ENCODE measurements around the gene LELP1. TPM values are rescaled to one million over a fixed set of nuclear protein-coding genes. Genes with fewer than 3 reads are reported as not detected.

Gene LELP1
- total and polyA plus RNA-seq, 4 donors = not detected

GRCh38 chr1:153233448-153233847 lies 30.2 kb downstream of the LELP1 start:
- no peaks in the 10 kb centered on the region for H3K36me3 ChIP-seq (ENCODE audit: control insufficient read depth in 1 of 2, insufficient read depth in 2 of 2, low read length in 1 of 2)
- no peak for ATAC-seq (ENCODE audit: low FRiP score)
- WGBS, 2 donors = 87 to 88% methylated on average over 1 of the region's 1 CpG
- H3K27ac ChIP-seq (ENCODE audit: low read depth in 1 of 2, low read length in 2 of 2) = no peak overlapping the region
- peaks cover 0 to 3% of the 10 kb centered on the region in 2 donors for H3K27me3 ChIP-seq (ENCODE audit: control insufficient read depth in 1 of 2, insufficient read depth in 2 of 2, low read length in 1 of 2)
- no peak for DNase-seq
- intact Hi-C loops (cut with DNase I) = no loop called here
- H3K9me3 ChIP-seq (ENCODE audit: control insufficient read depth, low read length) = no peaks in the 10 kb centered on the region
- H3K4me3 ChIP-seq (ENCODE audit: low read length in 2 of 2) = no peak overlapping the region
- H3K4me1 ChIP-seq (ENCODE audit: control insufficient read depth in 1 of 2, insufficient read depth in 2 of 2, low read length in 2 of 2) = no peaks in the 10 kb centered on the region

- H3K9me3 ChIP-seq (ENCODE audit: control insufficient read depth, low read length) = no peaks in the 10 kb centered on the region
- DNase-seq = no peak
- H3K4me1 ChIP-seq (ENCODE audit: control insufficient read depth in 1 of 2, insufficient read depth in 2 of 2, low read length in 2 of 2) = no peaks in the 10 kb centered on the region
- intact Hi-C loops (cut with DNase I) = no loop called here
- no peak overlapping the region for H3K4me3 ChIP-seq (ENCODE audit: low read length in 2 of 2)
- H3K36me3 ChIP-seq (ENCODE audit: control insufficient read depth in 1 of 2, insufficient read depth in 2 of 2, low read length in 1 of 2) = no peaks in the 10 kb centered on the region
- 69 to 77% methylated on average over 2 of the region's 2 CpGs for WGBS, 2 donors
- no peak overlapping the region for H3K27ac ChIP-seq (ENCODE audit: low read depth in 1 of 2, low read length in 2 of 2)
- ATAC-seq (ENCODE audit: low FRiP score) = no peak
- peaks cover 0 to 1% of the 10 kb centered on the region in 2 donors for H3K27me3 ChIP-seq (ENCODE audit: control insufficient read depth in 1 of 2, insufficient read depth in 2 of 2, low read length in 1 of 2)
Measured at GRCh38 chr1:153238527-153238926, 35.3 kb downstream of the LELP1 start.

GRCh38 chr1:153242160-153242559 lies 38.9 kb downstream of the LELP1 start:
- H3K4me1 ChIP-seq (ENCODE audit: control insufficient read depth in 1 of 2, insufficient read depth in 2 of 2, low read length in 2 of 2) = no peaks in the 10 kb centered on the region
- intact Hi-C loops (cut with DNase I) = no loop called here
- no peaks in the 10 kb centered on the region for H3K9me3 ChIP-seq (ENCODE audit: control insufficient read depth, low read length)
- no peak overlapping the region for H3K27ac ChIP-seq (ENCODE audit: low read depth in 1 of 2, low read length in 2 of 2)
- 83 to 84% methylated on average over 1 of the region's 1 CpG for WGBS, 2 donors
- DNase-seq = no peak
- H3K36me3 ChIP-seq (ENCODE audit: control insufficient read depth in 1 of 2, insufficient read depth in 2 of 2, low read length in 1 of 2) = no peaks in the 10 kb centered on the region
- no peak overlapping the region for H3K4me3 ChIP-seq (ENCODE audit: low read length in 2 of 2)
- ATAC-seq (ENCODE audit: low FRiP score) = no peak
- H3K27me3 ChIP-seq (ENCODE audit: control insufficient read depth in 1 of 2, insufficient read depth in 2 of 2, low read length in 1 of 2) = peaks cover 0 to 6% of the 10 kb centered on the region in 2 donors

GRCh38 chr1:153245466-153245865 lies 42.2 kb downstream of the LELP1 start:
- WGBS, 2 donors = 89 to 95% methylated on average over 4 of the region's 4 CpGs
- H3K27me3 ChIP-seq (ENCODE audit: control insufficient read depth in 1 of 2, insufficient read depth in 2 of 2, low read length in 1 of 2) = peaks cover 0 to 5% of the 10 kb centered on the region in 2 donors
- H3K9me3 ChIP-seq (ENCODE audit: control insufficient read depth, low read length) = no peaks in the 10 kb centered on the region
- no peaks in the 10 kb centered on the region for H3K36me3 ChIP-seq (ENCODE audit: control insufficient read depth in 1 of 2, insufficient read depth in 2 of 2, low read length in 1 of 2)
- no peak overlapping the region for H3K27ac ChIP-seq (ENCODE audit: low read depth in 1 of 2, low read length in 2 of 2)
- no peak overlapping the region for H3K4me3 ChIP-seq (ENCODE audit: low read length in 2 of 2)
- no peaks in the 10 kb centered on the region for H3K4me1 ChIP-seq (ENCODE audit: control insufficient read depth in 1 of 2, insufficient read depth in 2 of 2, low read length in 2 of 2)
- ATAC-seq (ENCODE audit: low FRiP score) (no peak), DNase-seq (no peak)
- intact Hi-C loops (cut with DNase I) = no loop called here

- WGBS, 2 donors = 79 to 90% methylated on average over 1 of the region's 1 CpG
- Histone ChIP-seq H3K4me3 (ENCODE audit: low read length in 2 of 2) (no peak overlapping the region), H3K36me3 (ENCODE audit: control insufficient read depth in 1 of 2, insufficient read depth in 2 of 2, low read length in 1 of 2) (no peaks in the 10 kb centered on the region), H3K27me3 (ENCODE audit: control insufficient read depth in 1 of 2, insufficient read depth in 2 of 2, low read length in 1 of 2) (peaks cover 0 to 5% of the 10 kb centered on the region in 2 donors), H3K4me1 (ENCODE audit: control insufficient read depth in 1 of 2, insufficient read depth in 2 of 2, low read length in 2 of 2) (no peaks in the 10 kb centered on the region), H3K27ac (ENCODE audit: low read depth in 1 of 2, low read length in 2 of 2) (no peak overlapping the region), H3K9me3 (ENCODE audit: control insufficient read depth, low read length) (no peaks in the 10 kb centered on the region)
- DNase-seq (no peak), ATAC-seq (ENCODE audit: low FRiP score) (no peak)
- intact Hi-C loops (cut with DNase I) = no loop called here
Measured at GRCh38 chr1:153246018-153246417, 42.8 kb downstream of the LELP1 start.

DNA sequence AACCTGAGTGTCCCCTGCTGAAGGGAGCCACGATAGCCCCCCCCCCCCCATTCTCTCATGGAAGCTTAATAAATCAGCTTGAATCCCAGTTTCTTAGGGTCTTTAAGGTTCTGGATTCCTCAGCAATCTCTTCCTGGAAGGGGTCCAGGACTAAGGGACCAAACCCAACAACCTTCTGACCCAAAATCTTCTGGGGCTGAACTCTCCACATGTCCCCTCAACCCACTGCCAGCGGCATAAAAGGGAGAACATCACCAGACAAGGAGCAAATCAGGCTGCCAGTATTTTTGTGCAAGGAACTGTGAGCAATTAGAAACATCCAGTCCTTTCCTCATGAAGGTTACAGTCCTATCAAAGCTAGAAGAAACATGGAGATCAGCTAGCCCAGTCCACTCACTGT lies 43.6 kb downstream of the LELP1 start:
- Histone ChIP-seq H3K27ac (ENCODE audit: low read depth in 1 of 2, low read length in 2 of 2) (no peak overlapping the region), H3K27me3 (ENCODE audit: control insufficient read depth in 1 of 2, insufficient read depth in 2 of 2, low read length in 1 of 2) (peaks cover 0 to 5% of the 10 kb centered on the region in 2 donors), H3K4me3 (ENCODE audit: low read length in 2 of 2) (no peak overlapping the region), H3K9me3 (ENCODE audit: control insufficient read depth, low read length) (no peaks in the 10 kb centered on the region), H3K36me3 (ENCODE audit: control insufficient read depth in 1 of 2, insufficient read depth in 2 of 2, low read length in 1 of 2) (no peaks in the 10 kb centered on the region), H3K4me1 (ENCODE audit: control insufficient read depth in 1 of 2, insufficient read depth in 2 of 2, low read length in 2 of 2) (no peaks in the 10 kb centered on the region)
- ATAC-seq (ENCODE audit: low FRiP score) (no peak), DNase-seq (no peak)
- intact Hi-C loops (cut with DNase I) = no loop called here
- WGBS, 2 donors = 75 to 79% methylated on average over 2 of the region's 2 CpGs

GRCh38 chr1:153248176-153248879 lies 45.1 kb downstream of the LELP1 start:
- Histone ChIP-seq H3K27ac (ENCODE audit: low read depth in 1 of 2, low read length in 2 of 2) (no peak overlapping the region), H3K27me3 (ENCODE audit: control insufficient read depth in 1 of 2, insufficient read depth in 2 of 2, low read length in 1 of 2) (peaks cover 0 to 5% of the 10 kb centered on the region in 2 donors), H3K9me3 (ENCODE audit: control insufficient read depth, low read length) (no peaks in the 10 kb centered on the region), H3K4me1 (ENCODE audit: control insufficient read depth in 1 of 2, insufficient read depth in 2 of 2, low read length in 2 of 2) (no peaks in the 10 kb centered on the region), H3K36me3 (ENCODE audit: control insufficient read depth in 1 of 2, insufficient read depth in 2 of 2, low read length in 1 of 2) (no peaks in the 10 kb centered on the region), H3K4me3 (ENCODE audit: low read length in 2 of 2) (no peak overlapping the region)
- intact Hi-C loops (cut with DNase I) = no loop called here
- 68 to 71% methylated on average over 5 of the region's 5 CpGs for WGBS, 2 donors
- ATAC-seq (ENCODE audit: low FRiP score) (no peak), DNase-seq (no peak)

GRCh38 chr1:153250166-153250565 lies 46.9 kb downstream of the LELP1 start:
- Histone ChIP-seq H3K27ac (ENCODE audit: low read depth in 1 of 2, low read length in 2 of 2) (no peak overlapping the region), H3K27me3 (ENCODE audit: control insufficient read depth in 1 of 2, insufficient read depth in 2 of 2, low read length in 1 of 2) (peaks cover 0 to 5% of the 10 kb centered on the region in 2 donors), H3K4me1 (ENCODE audit: control insufficient read depth in 1 of 2, insufficient read depth in 2 of 2, low read length in 2 of 2) (no peaks in the 10 kb centered on the region), H3K9me3 (ENCODE audit: control insufficient read depth, low read length) (no peaks in the 10 kb centered on the region), H3K4me3 (ENCODE audit: low read length in 2 of 2) (no peak overlapping the region), H3K36me3 (ENCODE audit: control insufficient read depth in 1 of 2, insufficient read depth in 2 of 2, low read length in 1 of 2) (no peaks in the 10 kb centered on the region)
- WGBS, 2 donors = 42 to 53% methylated on average over 1 of the region's 1 CpG
- no peak for ATAC-seq (ENCODE audit: low FRiP score)
- no peak for DNase-seq
- intact Hi-C loops (cut with DNase I) = no loop called here

- Histone ChIP-seq H3K27me3 (ENCODE audit: control insufficient read depth in 1 of 2, insufficient read depth in 2 of 2, low read length in 1 of 2) (peaks cover 0 to 5% of the 10 kb centered on the region in 2 donors), H3K4me3 (ENCODE audit: low read length in 2 of 2) (no peak overlapping the region), H3K9me3 (ENCODE audit: control insufficient read depth, low read length) (no peaks in the 10 kb centered on the region), H3K4me1 (ENCODE audit: control insufficient read depth in 1 of 2, insufficient read depth in 2 of 2, low read length in 2 of 2) (no peaks in the 10 kb centered on the region), H3K36me3 (ENCODE audit: control insufficient read depth in 1 of 2, insufficient read depth in 2 of 2, low read length in 1 of 2) (no peaks in the 10 kb centered on the region), H3K27ac (ENCODE audit: low read depth in 1 of 2, low read length in 2 of 2) (no peak overlapping the region)
- DNase-seq = no peak
- 79 to 82% methylated on average over 2 of the region's 2 CpGs for WGBS, 2 donors
- intact Hi-C loops (cut with DNase I) = no loop called here
- no peak for ATAC-seq (ENCODE audit: low FRiP score)
Measured at GRCh38 chr1:153251087-153251486, 47.9 kb downstream of the LELP1 start.

Measured in aorta (tissue), 5 donors.